ENCODE results near the gene SEZ6L2. TPM values are rescaled to one million over a fixed set of nuclear protein-coding genes. Genes with fewer than 3 reads are reported as not detected.

Gene SEZ6L2
- total and polyA plus RNA-seq, 9 of the 15 experiments (the other 6 are each of a cell fraction or from before 2014, with no cell fraction given) = 0.10 to 2.1 (median 0.72) TPM

DNA sequence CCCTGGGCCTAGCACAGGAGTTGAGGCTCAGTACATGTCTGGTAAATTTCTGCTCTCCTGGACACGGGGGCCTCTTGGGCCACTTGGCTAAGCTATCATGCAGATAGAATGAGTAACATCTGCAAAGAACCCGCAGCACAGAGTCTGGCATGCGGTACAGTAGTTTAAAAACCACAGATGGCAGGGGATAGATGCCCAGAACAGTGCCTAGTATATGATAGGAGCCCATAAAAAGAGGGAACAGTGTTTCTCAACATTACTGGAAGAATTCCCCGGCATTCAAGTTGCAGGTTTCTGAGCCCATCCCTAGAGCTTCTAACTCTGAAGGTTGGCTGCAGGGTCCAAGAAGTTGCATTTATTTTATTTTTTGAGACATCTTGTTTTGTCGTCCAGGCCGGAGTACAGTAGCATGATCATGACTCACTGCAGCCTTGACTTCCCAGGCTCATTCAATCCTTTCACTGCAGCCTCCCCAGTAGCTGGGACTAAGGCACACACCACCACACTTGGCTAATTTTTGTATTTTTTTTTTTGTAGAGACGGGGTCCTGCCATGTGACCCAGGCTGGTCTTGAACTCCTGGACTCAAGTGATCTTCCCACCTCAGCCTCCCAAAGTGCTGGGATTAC lies 42.1 kb downstream of the SEZ6L2 start:
- H3K4me3 ChIP-seq = no peak overlapping the region
- no peak for FAIRE-seq
- no peaks in the 10 kb centered on the region for H3K9me1 ChIP-seq (ENCODE audit: control insufficient read depth, insufficient read depth, low read length)
- no peak overlapping the region for H3K9ac ChIP-seq (ENCODE audit: insufficient read depth in 1 of 2, low read depth in 2 of 2, low read length in 2 of 2)
- intact Hi-C loops (cut with micrococcal nuclease) (no loop called here), in situ Hi-C loops (cut with MboI) (no loop called here)
- no peak overlapping the region for H3K27ac ChIP-seq (ENCODE audit: extremely low read depth, low read depth, low read length)
- peaks cover 27% of the 10 kb centered on the region; the same call in 2 of the 3 replicates for H3K36me3 ChIP-seq (ENCODE audit: control insufficient read depth, insufficient read depth, low read length)
- POLR2A ChIA-PET = interaction anchor here (0.8 kb wide), 1 partner anchor 46 kb away, joined by 4 read pairs; the partner anchor contains the start of gene PRRT2
- no peak for ATAC-seq
- no peaks in the 10 kb centered on the region for H3K9me3 ChIP-seq (replicated peaks; ENCODE audit: control insufficient read depth, insufficient read depth, low read depth, low read length)
- H2AFZ ChIP-seq (ENCODE audit: low read depth, low read length) = no peak overlapping the region
- CTCF ChIA-PET (ENCODE audit: low intra/inter-chr PET ratio) = no interaction called here
- WGBS (ENCODE audit: insufficient coverage, low coverage, missing lambda C conversion rate) = 60% methylated on average over 7 of the region's 7 CpGs
- H3K79me2 ChIP-seq (ENCODE audit: control insufficient read depth, insufficient read depth, low read length) = peaks cover 4% of the 10 kb centered on the region; the same call in 2 of the 3 replicates
- no TSS peak for BruUV-seq (replicated peaks)
- H3K27me3 ChIP-seq (ENCODE audit: control insufficient read depth in 2 of 2, insufficient read depth in 2 of 2, low read length in 2 of 2) = no peaks in the 10 kb centered on the region
- DNase-seq (ENCODE audit: extremely low read depth in 1 of 4, low spot score in 3 of 4) = no peak
- no peaks in the 10 kb centered on the region for H4K20me1 ChIP-seq (replicated peaks; ENCODE audit: control insufficient read depth, insufficient read depth, low read length)
- H3K4me1 ChIP-seq (replicated peaks in 1 of 2; ENCODE audit: control insufficient read depth in 2 of 2, insufficient read depth in 2 of 2, low read length in 2 of 2) = peaks cover 4 to 13% of the 10 kb centered on the region in 2 experiments; a peak in 3 of 5 replicates
- no peak overlapping the region for H3K4me2 ChIP-seq (ENCODE audit: insufficient read depth, low read length)
- no peak for TF ChIP-seq TARDBP (IDR thresholded peaks at IDR 0.05)
- no peak for TF ChIP-seq ZNF445 (CRISPR knock-in tag; IDR thresholded peaks at IDR 0.05; ENCODE audit: low read depth)
- no peak for TF ChIP-seq BRD9 (IDR thresholded peaks at IDR 0.05; ENCODE audit: low read depth, partially characterized antibody)
- no peak for TF ChIP-seq NFIC (IDR thresholded peaks at IDR 0.05)
- no peak for TF ChIP-seq TAF9B (IDR thresholded peaks at IDR 0.05; ENCODE audit: partially characterized antibody)
- TF ChIP-seq, protein P1, sequence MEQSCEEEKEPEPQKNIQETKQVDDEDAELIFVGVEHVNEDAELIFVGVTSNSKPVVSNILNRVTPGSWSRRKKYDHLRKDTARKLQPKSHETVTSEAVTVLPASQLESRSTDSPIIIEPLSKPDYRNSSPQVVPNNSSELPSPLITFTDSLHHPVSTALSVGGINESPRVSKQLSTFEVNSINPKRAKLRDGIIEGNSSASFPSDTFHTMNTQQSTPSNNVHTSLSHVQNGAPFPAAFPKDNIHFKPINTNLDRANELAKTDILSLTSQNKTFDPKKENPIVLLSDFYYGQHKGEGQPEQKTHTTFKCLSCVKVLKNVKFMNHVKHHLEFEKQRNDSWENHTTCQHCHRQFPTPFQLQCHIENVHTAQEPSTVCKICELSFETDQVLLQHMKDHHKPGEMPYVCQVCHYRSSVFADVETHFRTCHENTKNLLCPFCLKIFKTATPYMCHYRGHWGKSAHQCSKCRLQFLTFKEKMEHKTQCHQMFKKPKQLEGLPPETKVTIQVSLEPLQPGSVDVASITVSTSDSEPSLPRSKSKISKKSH (CRISPR knock-in tag; IDR thresholded peaks at IDR 0.05) = no peak
- TF ChIP-seq, protein P2, sequence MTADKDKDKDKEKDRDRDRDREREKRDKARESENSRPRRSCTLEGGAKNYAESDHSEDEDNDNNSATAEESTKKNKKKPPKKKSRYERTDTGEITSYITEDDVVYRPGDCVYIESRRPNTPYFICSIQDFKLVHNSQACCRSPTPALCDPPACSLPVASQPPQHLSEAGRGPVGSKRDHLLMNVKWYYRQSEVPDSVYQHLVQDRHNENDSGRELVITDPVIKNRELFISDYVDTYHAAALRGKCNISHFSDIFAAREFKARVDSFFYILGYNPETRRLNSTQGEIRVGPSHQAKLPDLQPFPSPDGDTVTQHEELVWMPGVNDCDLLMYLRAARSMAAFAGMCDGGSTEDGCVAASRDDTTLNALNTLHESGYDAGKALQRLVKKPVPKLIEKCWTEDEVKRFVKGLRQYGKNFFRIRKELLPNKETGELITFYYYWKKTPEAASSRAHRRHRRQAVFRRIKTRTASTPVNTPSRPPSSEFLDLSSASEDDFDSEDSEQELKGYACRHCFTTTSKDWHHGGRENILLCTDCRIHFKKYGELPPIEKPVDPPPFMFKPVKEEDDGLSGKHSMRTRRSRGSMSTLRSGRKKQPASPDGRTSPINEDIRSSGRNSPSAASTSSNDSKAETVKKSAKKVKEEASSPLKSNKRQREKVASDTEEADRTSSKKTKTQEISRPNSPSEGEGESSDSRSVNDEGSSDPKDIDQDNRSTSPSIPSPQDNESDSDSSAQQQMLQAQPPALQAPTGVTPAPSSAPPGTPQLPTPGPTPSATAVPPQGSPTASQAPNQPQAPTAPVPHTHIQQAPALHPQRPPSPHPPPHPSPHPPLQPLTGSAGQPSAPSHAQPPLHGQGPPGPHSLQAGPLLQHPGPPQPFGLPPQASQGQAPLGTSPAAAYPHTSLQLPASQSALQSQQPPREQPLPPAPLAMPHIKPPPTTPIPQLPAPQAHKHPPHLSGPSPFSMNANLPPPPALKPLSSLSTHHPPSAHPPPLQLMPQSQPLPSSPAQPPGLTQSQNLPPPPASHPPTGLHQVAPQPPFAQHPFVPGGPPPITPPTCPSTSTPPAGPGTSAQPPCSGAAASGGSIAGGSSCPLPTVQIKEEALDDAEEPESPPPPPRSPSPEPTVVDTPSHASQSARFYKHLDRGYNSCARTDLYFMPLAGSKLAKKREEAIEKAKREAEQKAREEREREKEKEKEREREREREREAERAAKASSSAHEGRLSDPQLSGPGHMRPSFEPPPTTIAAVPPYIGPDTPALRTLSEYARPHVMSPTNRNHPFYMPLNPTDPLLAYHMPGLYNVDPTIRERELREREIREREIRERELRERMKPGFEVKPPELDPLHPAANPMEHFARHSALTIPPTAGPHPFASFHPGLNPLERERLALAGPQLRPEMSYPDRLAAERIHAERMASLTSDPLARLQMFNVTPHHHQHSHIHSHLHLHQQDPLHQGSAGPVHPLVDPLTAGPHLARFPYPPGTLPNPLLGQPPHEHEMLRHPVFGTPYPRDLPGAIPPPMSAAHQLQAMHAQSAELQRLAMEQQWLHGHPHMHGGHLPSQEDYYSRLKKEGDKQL (CRISPR knock-in tag; IDR thresholded peaks at IDR 0.05; ENCODE audit: borderline replicate concordance) = no peak
- TF ChIP-seq, protein P3, sequence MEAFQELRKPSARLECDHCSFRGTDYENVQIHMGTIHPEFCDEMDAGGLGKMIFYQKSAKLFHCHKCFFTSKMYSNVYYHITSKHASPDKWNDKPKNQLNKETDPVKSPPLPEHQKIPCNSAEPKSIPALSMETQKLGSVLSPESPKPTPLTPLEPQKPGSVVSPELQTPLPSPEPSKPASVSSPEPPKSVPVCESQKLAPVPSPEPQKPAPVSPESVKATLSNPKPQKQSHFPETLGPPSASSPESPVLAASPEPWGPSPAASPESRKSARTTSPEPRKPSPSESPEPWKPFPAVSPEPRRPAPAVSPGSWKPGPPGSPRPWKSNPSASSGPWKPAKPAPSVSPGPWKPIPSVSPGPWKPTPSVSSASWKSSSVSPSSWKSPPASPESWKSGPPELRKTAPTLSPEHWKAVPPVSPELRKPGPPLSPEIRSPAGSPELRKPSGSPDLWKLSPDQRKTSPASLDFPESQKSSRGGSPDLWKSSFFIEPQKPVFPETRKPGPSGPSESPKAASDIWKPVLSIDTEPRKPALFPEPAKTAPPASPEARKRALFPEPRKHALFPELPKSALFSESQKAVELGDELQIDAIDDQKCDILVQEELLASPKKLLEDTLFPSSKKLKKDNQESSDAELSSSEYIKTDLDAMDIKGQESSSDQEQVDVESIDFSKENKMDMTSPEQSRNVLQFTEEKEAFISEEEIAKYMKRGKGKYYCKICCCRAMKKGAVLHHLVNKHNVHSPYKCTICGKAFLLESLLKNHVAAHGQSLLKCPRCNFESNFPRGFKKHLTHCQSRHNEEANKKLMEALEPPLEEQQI (IDR thresholded peaks at IDR 0.05) = no peak
- TF ChIP-seq CCAR2 (IDR thresholded peaks at IDR 0.05; ENCODE audit: low read depth, low read length) = no peak
- TF ChIP-seq TCF7L2 (IDR thresholded peaks at IDR 0.05; ENCODE audit: low read depth, low read length) = no peak
- no peak for TF ChIP-seq SRSF3 (IDR thresholded peaks at IDR 0.05; ENCODE audit: insufficient read depth, low read length)

All from K562 (cell line).